Ascending aorta (tissue), 2 donors: ENCODE results near the gene ZBTB2. TPM values are rescaled to one million over a fixed set of nuclear protein-coding genes. Genes with fewer than 3 reads are reported as not detected.
A peak's percentile ranks its signal among the peaks of the same experiment; 100 is the strongest.

Experiments used
- DNase-seq, 2 donors: peaks; one replicate each; pipeline ENCODE4 v3.0.0-alpha.2; 2019; ENCODE audit warnings: low spot score in 2 of 2
- H3K27ac ChIP-seq, 2 donors: fragments of 200-600 bp; sonication (generic); one replicate each; pipeline ENCODE4 v1.5.1; 2016 to 2017; ENCODE audit warnings: mild to moderate bottlenecking in 1 of 2
- H3K27me3 ChIP-seq: fragments of 200-600 bp; sonication (generic); one replicate; pipeline ENCODE4 v1.5.1; 2017
- H3K36me3 ChIP-seq, 2 donors: fragments of 200-600 bp; sonication (generic); one replicate each; pipeline ENCODE4 v1.5.1; 2016
- H3K4me1 ChIP-seq, 2 donors: fragments of 200-600 bp; sonication (generic); one replicate each; pipeline ENCODE4 v1.5.1; 2016 to 2017; ENCODE audit warnings: mild to moderate bottlenecking in 1 of 2
- H3K4me3 ChIP-seq, 2 donors: fragments of 200-600 bp; sonication (generic); one replicate each; pipeline ENCODE4 v1.5.1; 2016 to 2017; ENCODE audit warnings: mild to moderate bottlenecking in 1 of 2
- H3K9me3 ChIP-seq, 2 donors: fragments of 200-600 bp; sonication (generic); one replicate each; pipeline ENCODE4 v1.5.1; 2016
- CTCF ChIP-seq, 3 experiments: fragments of 200-600 bp in 2 of 3; fragments of 450-650 bp in 1 of 3; sonication (generic) in 2 of 3; IDR thresholded peaks; one replicate each; pipeline ENCODE4 v1.5.1; 2016 to 2019; ENCODE audit warnings: antibody characterized with exemption in 3 of 3, mild to moderate bottlenecking in 1 of 3, moderate library complexity in 1 of 3
- intact Hi-C: fragments of 100-400 bp; cut with DNase I; formaldehyde crosslinking; loops from one replicate; pipeline ENCODE4 v1.15.1; 2023
- total RNA-seq: library from RNA; depleted of rRNA; stranded (reverse); fragments of >200 nt; gene quantifications from one replicate; pipeline ENCODE4 v1.1.0, GENCODE V29; 2016

Gene ZBTB2
- total RNA-seq, 1 donor from 2014 or later, result 9.9 TPM

- H3K9me3 ChIP-seq, result no peaks in the 10 kb centered on the region
- H3K27ac ChIP-seq, result no peak overlapping the region
- TF ChIP-seq CTCF (IDR thresholded peaks at IDR 0.05), result no peak
- no peak overlapping the region for H3K4me3 ChIP-seq
- no peaks in the 10 kb centered on the region for H3K27me3 ChIP-seq
- intact Hi-C loops, result no loop called here
- DNase-seq, result no peak
- peaks cover 25 to 73% of the 10 kb centered on the region in 2 donors for H3K36me3 ChIP-seq
- H3K4me1 ChIP-seq, result peaks cover 0 to 3% of the 10 kb centered on the region in 2 donors
Measured at GRCh38 chr6:151428093-151428735, 36.9 kb upstream of the ZBTB2 start.

- Histone ChIP-seq H3K36me3 (peaks cover 16 to 54% of the 10 kb centered on the region in 2 donors), H3K4me1 (peaks cover 0 to 6% of the 10 kb centered on the region in 2 donors), H3K27ac (no peak overlapping the region), H3K4me3 (no peak overlapping the region), H3K9me3 (no peaks in the 10 kb centered on the region), H3K27me3 (no peaks in the 10 kb centered on the region)
- no peak for TF ChIP-seq CTCF (IDR thresholded peaks at IDR 0.05)
- DNase-seq, result no peak
- intact Hi-C loops, result no loop called here
Measured at GRCh38 chr6:151425561-151425960, 34.2 kb upstream of the ZBTB2 start.

GRCh38 chr6:151422981-151423380 is 31.6 kb upstream of the ZBTB2 start:
- peak overlapping the region in 1 of 2 donors; percentile 17 for H3K4me3 ChIP-seq
- DNase-seq, result no peak
- no peak for TF ChIP-seq CTCF (IDR thresholded peaks at IDR 0.05)
- peaks cover 0 to 39% of the 10 kb centered on the region in 2 donors for H3K36me3 ChIP-seq
- intact Hi-C loops, result no loop called here
- peaks cover 0 to 12% of the 10 kb centered on the region in 2 donors for H3K4me1 ChIP-seq
- H3K27me3 ChIP-seq, result no peaks in the 10 kb centered on the region
- H3K9me3 ChIP-seq, result no peaks in the 10 kb centered on the region
- H3K27ac ChIP-seq, result peak overlapping the region; percentile 27 to 33

- intact Hi-C loops, result no loop called here
- no peak for TF ChIP-seq CTCF (IDR thresholded peaks at IDR 0.05)
- H3K36me3 ChIP-seq, result peaks cover 22 to 41% of the 10 kb centered on the region in 2 donors
Measured at GRCh38 chr6:151417477-151417876, 26.1 kb upstream of the ZBTB2 start.

GRCh38 chr6:151414641-151415260 is 23.4 kb upstream of the ZBTB2 start:
- no peaks in the 10 kb centered on the region for H3K9me3 ChIP-seq
- intact Hi-C loops, result no loop called here
- no peak overlapping the region for H3K27ac ChIP-seq
- no peak for TF ChIP-seq CTCF (IDR thresholded peaks at IDR 0.05)
- no peaks in the 10 kb centered on the region for H3K4me1 ChIP-seq
- H3K27me3 ChIP-seq, result no peaks in the 10 kb centered on the region
- DNase-seq, result no peak
- peaks cover 30 to 50% of the 10 kb centered on the region in 2 donors for H3K36me3 ChIP-seq
- H3K4me3 ChIP-seq, result no peak overlapping the region

More at GRCh38 chr6:151417477-151417876, 26.1 kb upstream of the ZBTB2 start:
- H3K27me3 ChIP-seq, result no peaks in the 10 kb centered on the region
- H3K4me3 ChIP-seq, result no peak overlapping the region
- no peaks in the 10 kb centered on the region for H3K9me3 ChIP-seq
- peaks cover 0 to 7% of the 10 kb centered on the region in 2 donors for H3K4me1 ChIP-seq
- no peak for DNase-seq
- no peak overlapping the region for H3K27ac ChIP-seq
